K562 (cell line): ENCODE results near the gene CCL2.

Source experiments
- MAFF ChIP-seq: IDR thresholded peaks from 2 replicates; pipeline ENCODE4 v1.6.1; 2012; ENCODE audit warnings: low read length, improper control_type of control experiment
- MAFK ChIP-seq: IDR thresholded peaks from 2 replicates; pipeline ENCODE4 v1.6.1; 2011; ENCODE audit warnings: low read length, improper control_type of control experiment
- TCF7 ChIP-seq: sonication (generic); IDR thresholded peaks from 2 replicates; pipeline ENCODE4 v1.6.1; 2016; ENCODE audit warnings: antibody characterized with exemption, borderline replicate concordance
- TF ChIP-seq, protein P1 (sequence below): sonication (generic); formaldehyde crosslinking; IDR thresholded peaks from 2 replicates; pipeline ENCODE4 v1.8.1; 2023; ENCODE audit warnings: mild to moderate bottlenecking, missing genetic modification reagents
- TF ChIP-seq, protein P2 (sequence below): sonication (generic); formaldehyde crosslinking; IDR thresholded peaks from 2 replicates; pipeline ENCODE4 v1.8.0; 2022; ENCODE audit warnings: mild to moderate bottlenecking, missing genetic modification reagents
- TF ChIP-seq, protein P3 (sequence below), 3 experiments: IDR thresholded peaks in 2 of 3; conservative IDR thresholded peaks in 1 of 3; 2 replicates each; pipeline ENCODE4 v1.5.1; 2011 to 2012; ENCODE audit warnings: low read length in 3 of 3, mild to moderate bottlenecking in 3 of 3, control low read depth in 2 of 3, improper control_type of control experiment in 1 of 3, inconsistent platforms in 1 of 3, low read depth in 1 of 3, mixed read lengths in 1 of 3, moderate library complexity in 1 of 3; ENCODE audit not compliant: insufficient read depth in 2 of 3

DNA sequence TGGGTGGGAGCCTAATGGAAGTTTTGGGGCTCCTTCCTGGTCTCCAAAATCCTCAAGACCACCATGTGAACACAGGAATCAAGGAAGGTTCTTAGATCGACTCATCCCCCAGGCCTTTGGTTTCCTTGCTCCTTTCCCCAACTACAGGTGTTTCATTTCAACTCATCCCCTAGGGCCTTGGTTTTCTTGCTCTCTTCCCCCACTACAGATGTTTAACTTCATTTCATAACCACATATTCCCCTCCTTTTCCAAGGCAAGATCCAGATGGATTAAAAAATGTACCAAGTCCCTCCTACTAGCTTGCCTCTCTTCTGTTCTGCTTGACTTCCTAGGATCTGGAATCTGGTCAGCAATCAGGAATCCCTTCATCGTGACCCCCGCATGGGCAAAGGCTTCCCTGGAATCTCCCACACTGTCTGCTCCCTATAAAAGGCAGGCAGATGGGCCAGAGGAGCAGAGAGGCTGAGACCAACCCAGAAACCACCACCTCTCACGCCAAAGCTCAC lies 30.3 kb downstream of the CCL2 start, which contains the start of gene CCL11:
- no peak for TF ChIP-seq MAFK
- TF ChIP-seq, protein P1, sequence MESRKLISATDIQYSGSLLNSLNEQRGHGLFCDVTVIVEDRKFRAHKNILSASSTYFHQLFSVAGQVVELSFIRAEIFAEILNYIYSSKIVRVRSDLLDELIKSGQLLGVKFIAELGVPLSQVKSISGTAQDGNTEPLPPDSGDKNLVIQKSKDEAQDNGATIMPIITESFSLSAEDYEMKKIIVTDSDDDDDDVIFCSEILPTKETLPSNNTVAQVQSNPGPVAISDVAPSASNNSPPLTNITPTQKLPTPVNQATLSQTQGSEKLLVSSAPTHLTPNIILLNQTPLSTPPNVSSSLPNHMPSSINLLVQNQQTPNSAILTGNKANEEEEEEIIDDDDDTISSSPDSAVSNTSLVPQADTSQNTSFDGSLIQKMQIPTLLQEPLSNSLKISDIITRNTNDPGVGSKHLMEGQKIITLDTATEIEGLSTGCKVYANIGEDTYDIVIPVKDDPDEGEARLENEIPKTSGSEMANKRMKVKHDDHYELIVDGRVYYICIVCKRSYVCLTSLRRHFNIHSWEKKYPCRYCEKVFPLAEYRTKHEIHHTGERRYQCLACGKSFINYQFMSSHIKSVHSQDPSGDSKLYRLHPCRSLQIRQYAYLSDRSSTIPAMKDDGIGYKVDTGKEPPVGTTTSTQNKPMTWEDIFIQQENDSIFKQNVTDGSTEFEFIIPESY (CRISPR knock-in tag), result no peak
- TF ChIP-seq, protein P2, sequence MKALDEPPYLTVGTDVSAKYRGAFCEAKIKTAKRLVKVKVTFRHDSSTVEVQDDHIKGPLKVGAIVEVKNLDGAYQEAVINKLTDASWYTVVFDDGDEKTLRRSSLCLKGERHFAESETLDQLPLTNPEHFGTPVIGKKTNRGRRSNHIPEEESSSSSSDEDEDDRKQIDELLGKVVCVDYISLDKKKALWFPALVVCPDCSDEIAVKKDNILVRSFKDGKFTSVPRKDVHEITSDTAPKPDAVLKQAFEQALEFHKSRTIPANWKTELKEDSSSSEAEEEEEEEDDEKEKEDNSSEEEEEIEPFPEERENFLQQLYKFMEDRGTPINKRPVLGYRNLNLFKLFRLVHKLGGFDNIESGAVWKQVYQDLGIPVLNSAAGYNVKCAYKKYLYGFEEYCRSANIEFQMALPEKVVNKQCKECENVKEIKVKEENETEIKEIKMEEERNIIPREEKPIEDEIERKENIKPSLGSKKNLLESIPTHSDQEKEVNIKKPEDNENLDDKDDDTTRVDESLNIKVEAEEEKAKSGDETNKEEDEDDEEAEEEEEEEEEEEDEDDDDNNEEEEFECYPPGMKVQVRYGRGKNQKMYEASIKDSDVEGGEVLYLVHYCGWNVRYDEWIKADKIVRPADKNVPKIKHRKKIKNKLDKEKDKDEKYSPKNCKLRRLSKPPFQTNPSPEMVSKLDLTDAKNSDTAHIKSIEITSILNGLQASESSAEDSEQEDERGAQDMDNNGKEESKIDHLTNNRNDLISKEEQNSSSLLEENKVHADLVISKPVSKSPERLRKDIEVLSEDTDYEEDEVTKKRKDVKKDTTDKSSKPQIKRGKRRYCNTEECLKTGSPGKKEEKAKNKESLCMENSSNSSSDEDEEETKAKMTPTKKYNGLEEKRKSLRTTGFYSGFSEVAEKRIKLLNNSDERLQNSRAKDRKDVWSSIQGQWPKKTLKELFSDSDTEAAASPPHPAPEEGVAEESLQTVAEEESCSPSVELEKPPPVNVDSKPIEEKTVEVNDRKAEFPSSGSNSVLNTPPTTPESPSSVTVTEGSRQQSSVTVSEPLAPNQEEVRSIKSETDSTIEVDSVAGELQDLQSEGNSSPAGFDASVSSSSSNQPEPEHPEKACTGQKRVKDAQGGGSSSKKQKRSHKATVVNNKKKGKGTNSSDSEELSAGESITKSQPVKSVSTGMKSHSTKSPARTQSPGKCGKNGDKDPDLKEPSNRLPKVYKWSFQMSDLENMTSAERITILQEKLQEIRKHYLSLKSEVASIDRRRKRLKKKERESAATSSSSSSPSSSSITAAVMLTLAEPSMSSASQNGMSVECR (CRISPR knock-in tag), result no peak
- TF ChIP-seq TCF7, result no peak
- TF ChIP-seq, protein P3, sequence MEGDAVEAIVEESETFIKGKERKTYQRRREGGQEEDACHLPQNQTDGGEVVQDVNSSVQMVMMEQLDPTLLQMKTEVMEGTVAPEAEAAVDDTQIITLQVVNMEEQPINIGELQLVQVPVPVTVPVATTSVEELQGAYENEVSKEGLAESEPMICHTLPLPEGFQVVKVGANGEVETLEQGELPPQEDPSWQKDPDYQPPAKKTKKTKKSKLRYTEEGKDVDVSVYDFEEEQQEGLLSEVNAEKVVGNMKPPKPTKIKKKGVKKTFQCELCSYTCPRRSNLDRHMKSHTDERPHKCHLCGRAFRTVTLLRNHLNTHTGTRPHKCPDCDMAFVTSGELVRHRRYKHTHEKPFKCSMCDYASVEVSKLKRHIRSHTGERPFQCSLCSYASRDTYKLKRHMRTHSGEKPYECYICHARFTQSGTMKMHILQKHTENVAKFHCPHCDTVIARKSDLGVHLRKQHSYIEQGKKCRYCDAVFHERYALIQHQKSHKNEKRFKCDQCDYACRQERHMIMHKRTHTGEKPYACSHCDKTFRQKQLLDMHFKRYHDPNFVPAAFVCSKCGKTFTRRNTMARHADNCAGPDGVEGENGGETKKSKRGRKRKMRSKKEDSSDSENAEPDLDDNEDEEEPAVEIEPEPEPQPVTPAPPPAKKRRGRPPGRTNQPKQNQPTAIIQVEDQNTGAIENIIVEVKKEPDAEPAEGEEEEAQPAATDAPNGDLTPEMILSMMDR (IDR thresholded peaks at IDR 0.05 in 2 of 3, conservative IDR thresholded peaks at IDR 0.05 in 1 of 3; ENCODE audit: insufficient read depth in 2 of 3, low read depth in 1 of 3, low read length in 3 of 3), result no peak
- TF ChIP-seq MAFF, result no peak
